ENCODE measurements around the gene ATP5MC2. TPM values are rescaled to one million over a fixed set of nuclear protein-coding genes. Genes with fewer than 3 reads are reported as not detected.

The ATP5MC2 gene
- total RNA-seq, 2 donors from 2014 or later, result 349 to 440 TPM

- Mint-ChIP-seq H3K27ac (no peak overlapping the region), H3K4me1 (ENCODE audit: low read depth) (peaks cover 4% of the 10 kb centered on the region), H3K4me3 (no peak overlapping the region)
Measured at GRCh38 chr12:53701518-53702264, 25.8 kb upstream of the ATP5MC2 start.

GRCh38 chr12:53700567-53700966, 24.7 kb upstream of the ATP5MC2 start:
- Mint-ChIP-seq H3K9me3 (no peaks in the 10 kb centered on the region), H3K27ac (no peak overlapping the region), H3K36me3 (ENCODE audit: insufficient read depth in 2 of 2) (no peaks in the 10 kb centered on the region), H3K27me3 (ENCODE audit: low read depth) (peaks cover 91% of the 10 kb centered on the region), H3K4me1 (ENCODE audit: low read depth) (peaks cover 15% of the 10 kb centered on the region), H3K4me3 (no peak overlapping the region)
- ATAC-seq (replicated peaks in 1 of 2) (no peak), DNase-seq (no peak)

More at GRCh38 chr12:53701518-53702264, 25.8 kb upstream of the ATP5MC2 start:
- H3K9me3 Mint-ChIP-seq, result no peaks in the 10 kb centered on the region
- peak; percentile 78 to 82 for DNase-seq
- H3K27me3 Mint-ChIP-seq (ENCODE audit: low read depth), result peaks cover 89% of the 10 kb centered on the region
- H3K36me3 Mint-ChIP-seq (ENCODE audit: insufficient read depth in 2 of 2), result no peaks in the 10 kb centered on the region
- ATAC-seq (replicated peaks in 1 of 2), result peak; percentile 96 to 97

- peaks cover 97% of the 10 kb centered on the region for H3K27me3 Mint-ChIP-seq (ENCODE audit: low read depth)
- H3K36me3 Mint-ChIP-seq (ENCODE audit: insufficient read depth in 2 of 2), result no peaks in the 10 kb centered on the region
- H3K4me1 Mint-ChIP-seq (ENCODE audit: low read depth), result peaks cover 24% of the 10 kb centered on the region
- DNase-seq, result no peak
- no peaks in the 10 kb centered on the region for H3K9me3 Mint-ChIP-seq
- no peak overlapping the region for H3K27ac Mint-ChIP-seq
- ATAC-seq (replicated peaks in 1 of 2), result no peak
- no peak overlapping the region for H3K4me3 Mint-ChIP-seq
Measured at GRCh38 chr12:53699678-53700025, 23.8 kb upstream of the ATP5MC2 start.

- ATAC-seq (replicated peaks in 1 of 2) (no peak), DNase-seq (no peak)
- Mint-ChIP-seq H3K27ac (no peak overlapping the region), H3K4me1 (ENCODE audit: low read depth) (peaks cover 30% of the 10 kb centered on the region), H3K36me3 (ENCODE audit: insufficient read depth in 2 of 2) (peaks cover 0 to 2% of the 10 kb centered on the region in 2 donors), H3K9me3 (no peaks in the 10 kb centered on the region), H3K27me3 (ENCODE audit: low read depth) (peaks cover 97% of the 10 kb centered on the region), H3K4me3 (no peak overlapping the region)
Measured at GRCh38 chr12:53698948-53699677, 23.2 kb upstream of the ATP5MC2 start.

- DNase-seq, result no peak
- H3K4me3 Mint-ChIP-seq, result peak overlapping the region; percentile 50 to 61
- H3K27ac Mint-ChIP-seq, result no peak overlapping the region
- H3K27me3 Mint-ChIP-seq (ENCODE audit: low read depth), result peaks cover 89% of the 10 kb centered on the region
- peaks cover 0 to 2% of the 10 kb centered on the region in 2 donors for H3K36me3 Mint-ChIP-seq (ENCODE audit: insufficient read depth in 2 of 2)
- peaks cover 30% of the 10 kb centered on the region for H3K4me1 Mint-ChIP-seq (ENCODE audit: low read depth)
- H3K9me3 Mint-ChIP-seq, result no peaks in the 10 kb centered on the region
- no peak for ATAC-seq (replicated peaks in 1 of 2)
Measured at GRCh38 chr12:53696655-53697331, 20.9 kb upstream of the ATP5MC2 start.

GRCh38 chr12:53696285-53696654, 20.4 kb upstream of the ATP5MC2 start:
- Mint-ChIP-seq H3K27me3 (ENCODE audit: low read depth) (peaks cover 85% of the 10 kb centered on the region), H3K9me3 (no peaks in the 10 kb centered on the region), H3K4me3 (peak overlapping the region; percentile 50 to 61), H3K4me1 (ENCODE audit: low read depth) (peaks cover 30% of the 10 kb centered on the region), H3K36me3 (ENCODE audit: insufficient read depth in 2 of 2) (peaks cover 0 to 2% of the 10 kb centered on the region in 2 donors), H3K27ac (no peak overlapping the region)
- ATAC-seq (replicated peaks in 1 of 2) (peak in 1 of 2 donors; percentile 26), DNase-seq (no peak)

- peak; percentile 55 to 70 for DNase-seq
- peaks cover 76% of the 10 kb centered on the region for H3K27me3 Mint-ChIP-seq (ENCODE audit: low read depth)
- peak overlapping the region; percentile 85 to 86 for H3K4me3 Mint-ChIP-seq
- ATAC-seq (replicated peaks in 1 of 2), result peak; percentile 92 to 97
- no peaks in the 10 kb centered on the region for H3K9me3 Mint-ChIP-seq
- peaks cover 30% of the 10 kb centered on the region for H3K4me1 Mint-ChIP-seq (ENCODE audit: low read depth)
- H3K27ac Mint-ChIP-seq, result no peak overlapping the region
- peaks cover 0 to 2% of the 10 kb centered on the region in 2 donors for H3K36me3 Mint-ChIP-seq (ENCODE audit: insufficient read depth in 2 of 2)
Measured at GRCh38 chr12:53695152-53696145, 19.6 kb upstream of the ATP5MC2 start.

- Mint-ChIP-seq H3K27me3 (ENCODE audit: low read depth) (peaks cover 70% of the 10 kb centered on the region), H3K36me3 (ENCODE audit: insufficient read depth in 2 of 2) (peaks cover 0 to 2% of the 10 kb centered on the region in 2 donors), H3K27ac (no peak overlapping the region), H3K9me3 (no peaks in the 10 kb centered on the region), H3K4me1 (ENCODE audit: low read depth) (peaks cover 30% of the 10 kb centered on the region), H3K4me3 (peak overlapping the region; percentile 85 to 86)
- no peak for DNase-seq
- ATAC-seq (replicated peaks in 1 of 2), result no peak
Measured at GRCh38 chr12:53694756-53695151, 18.9 kb upstream of the ATP5MC2 start.

GRCh38 chr12:53688134-53688533, 12.3 kb upstream of the ATP5MC2 start:
- Mint-ChIP-seq H3K36me3 (ENCODE audit: insufficient read depth in 2 of 2) (no peaks in the 10 kb centered on the region), H3K27me3 (ENCODE audit: low read depth) (peaks cover 5% of the 10 kb centered on the region), H3K4me1 (ENCODE audit: low read depth) (no peaks in the 10 kb centered on the region), H3K9me3 (no peaks in the 10 kb centered on the region), H3K4me3 (no peak overlapping the region), H3K27ac (no peak overlapping the region)
- DNase-seq (no peak), ATAC-seq (replicated peaks in 1 of 2) (no peak)

GRCh38 chr12:53686436-53686835, 10.6 kb upstream of the ATP5MC2 start:
- DNase-seq (no peak), ATAC-seq (replicated peaks in 1 of 2) (no peak)
- no peaks in the 10 kb centered on the region for H3K36me3 Mint-ChIP-seq (ENCODE audit: insufficient read depth in 2 of 2)
- no peaks in the 10 kb centered on the region for H3K27me3 Mint-ChIP-seq (ENCODE audit: low read depth)
- H3K27ac Mint-ChIP-seq, result no peak overlapping the region
- no peaks in the 10 kb centered on the region for H3K4me1 Mint-ChIP-seq (ENCODE audit: low read depth)
- H3K9me3 Mint-ChIP-seq, result no peaks in the 10 kb centered on the region
- H3K4me3 Mint-ChIP-seq, result no peak overlapping the region

- Mint-ChIP-seq H3K36me3 (ENCODE audit: insufficient read depth in 2 of 2) (no peaks in the 10 kb centered on the region), H3K4me3 (no peak overlapping the region), H3K27me3 (ENCODE audit: low read depth) (peaks cover 3% of the 10 kb centered on the region), H3K9me3 (no peaks in the 10 kb centered on the region), H3K27ac (no peak overlapping the region), H3K4me1 (ENCODE audit: low read depth) (no peaks in the 10 kb centered on the region)
- ATAC-seq (replicated peaks in 1 of 2), result no peak
- no peak for DNase-seq
Measured at GRCh38 chr12:53684654-53685220, 8.9 kb upstream of the ATP5MC2 start.

GRCh38 chr12:53683983-53684382, 8.1 kb upstream of the ATP5MC2 start:
- no peak overlapping the region for H3K27ac Mint-ChIP-seq
- peaks cover 10% of the 10 kb centered on the region for H3K27me3 Mint-ChIP-seq (ENCODE audit: low read depth)
- no peaks in the 10 kb centered on the region for H3K9me3 Mint-ChIP-seq
- DNase-seq, result no peak
- no peaks in the 10 kb centered on the region for H3K36me3 Mint-ChIP-seq (ENCODE audit: insufficient read depth in 2 of 2)
- H3K4me3 Mint-ChIP-seq, result no peak overlapping the region
- H3K4me1 Mint-ChIP-seq (ENCODE audit: low read depth), result no peaks in the 10 kb centered on the region
- ATAC-seq (replicated peaks in 1 of 2), result no peak
